ENCODE data around the gene OLFM1. TPM values are rescaled to one million over a fixed set of nuclear protein-coding genes. Genes with fewer than 3 reads are reported as not detected.

Gene OLFM1
- total RNA-seq, 2 donors from 2014 or later = 11.0 to 23.2 TPM

- H3K27me3 ChIP-seq (ENCODE audit: control insufficient read depth, insufficient read depth, low read length, poor library complexity, severe bottlenecking) = no peaks in the 10 kb centered on the region
- H3K36me3 ChIP-seq (ENCODE audit: control insufficient read depth, insufficient read depth, low read length) = no peaks in the 10 kb centered on the region
- Mint-ChIP-seq H3K4me1 (peaks cover 7% of the 10 kb centered on the region), H3K4me3 (no peak overlapping the region), H3K27ac (no peak overlapping the region), H3K27me3 (ENCODE audit: insufficient read depth) (peaks cover 5% of the 10 kb centered on the region), H3K9me3 (peaks cover 17% of the 10 kb centered on the region), H3K36me3 (ENCODE audit: low read depth) (no peaks in the 10 kb centered on the region)
- no peaks in the 10 kb centered on the region for H3K9me3 ChIP-seq (ENCODE audit: control insufficient read depth, low read length)
- H3K4me1 ChIP-seq (ENCODE audit: control insufficient read depth, insufficient read depth, low read length) = no peaks in the 10 kb centered on the region
- no peak overlapping the region for H3K4me3 ChIP-seq (ENCODE audit: low read length)
- no peak for DNase-seq
- no peak overlapping the region for H3K27ac ChIP-seq (ENCODE audit: low read depth, low read length)
- TF ChIP-seq CTCF (conservative IDR thresholded peaks at IDR 0.05) = no peak
- H3K9ac ChIP-seq (ENCODE audit: extremely low read depth, low read length, poor library complexity, severe bottlenecking) = no peak overlapping the region
- 90 to 91% methylated on average over 14 to 16 of the region's 16 CpGs for WGBS, 2 experiments (ENCODE audit: insufficient coverage in 1 of 2, insufficient read length in 1 of 2)
Measured at GRCh38 chr9:135146766-135147473, 59.5 kb downstream of the OLFM1 start.

GRCh38 chr9:135147474-135147805, 60.0 kb downstream of the OLFM1 start:
- Mint-ChIP-seq H3K36me3 (ENCODE audit: low read depth) (no peaks in the 10 kb centered on the region), H3K9me3 (peaks cover 17% of the 10 kb centered on the region), H3K4me1 (peaks cover 7% of the 10 kb centered on the region), H3K4me3 (no peak overlapping the region), H3K27ac (no peak overlapping the region), H3K27me3 (ENCODE audit: insufficient read depth) (peaks cover 5% of the 10 kb centered on the region)
- TF ChIP-seq CTCF (conservative IDR thresholded peaks at IDR 0.05) = no peak
- no peaks in the 10 kb centered on the region for H3K9me3 ChIP-seq (ENCODE audit: control insufficient read depth, low read length)
- no peaks in the 10 kb centered on the region for H3K36me3 ChIP-seq (ENCODE audit: control insufficient read depth, insufficient read depth, low read length)
- no peaks in the 10 kb centered on the region for H3K27me3 ChIP-seq (ENCODE audit: control insufficient read depth, insufficient read depth, low read length, poor library complexity, severe bottlenecking)
- H3K9ac ChIP-seq (ENCODE audit: extremely low read depth, low read length, poor library complexity, severe bottlenecking) = no peak overlapping the region
- WGBS, 2 experiments (ENCODE audit: insufficient coverage in 1 of 2, insufficient read length in 1 of 2) = 89 to 97% methylated on average over 10 to 12 of the region's 12 CpGs
- no peak for DNase-seq
- H3K4me1 ChIP-seq (ENCODE audit: control insufficient read depth, insufficient read depth, low read length) = no peaks in the 10 kb centered on the region
- H3K27ac ChIP-seq (ENCODE audit: low read depth, low read length) = no peak overlapping the region
- no peak overlapping the region for H3K4me3 ChIP-seq (ENCODE audit: low read length)

DNA sequence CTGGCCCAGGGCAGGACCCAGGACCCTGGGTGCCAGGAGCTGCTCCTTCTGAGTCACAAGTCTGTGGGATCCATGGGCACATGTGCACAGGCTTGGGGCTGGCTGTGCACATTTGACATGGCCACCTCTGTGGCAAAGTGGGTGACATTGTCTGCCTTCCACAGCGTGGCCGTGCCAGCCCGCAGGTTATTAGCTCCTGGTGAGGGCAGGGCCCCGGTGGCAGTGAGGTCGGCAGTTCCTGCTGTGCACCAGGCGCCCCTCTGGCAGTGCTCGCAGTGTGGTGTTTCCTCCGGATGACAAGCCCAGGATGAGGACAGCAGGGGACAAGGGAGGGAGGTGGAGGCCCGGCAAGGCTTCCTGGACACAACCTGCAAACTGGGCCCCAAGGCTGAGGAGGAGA, 60.5 kb downstream of the OLFM1 start:
- H3K9me3 Mint-ChIP-seq = peaks cover 17% of the 10 kb centered on the region
- Histone ChIP-seq H3K36me3 (ENCODE audit: control insufficient read depth, insufficient read depth, low read length) (no peaks in the 10 kb centered on the region), H3K9ac (ENCODE audit: extremely low read depth, low read length, poor library complexity, severe bottlenecking) (no peak overlapping the region), H3K4me1 (ENCODE audit: control insufficient read depth, insufficient read depth, low read length) (no peaks in the 10 kb centered on the region), H3K27me3 (ENCODE audit: control insufficient read depth, insufficient read depth, low read length, poor library complexity, severe bottlenecking) (no peaks in the 10 kb centered on the region), H3K4me3 (ENCODE audit: low read length) (no peak overlapping the region), H3K27ac (ENCODE audit: low read depth, low read length) (no peak overlapping the region), H3K9me3 (ENCODE audit: control insufficient read depth, low read length) (no peaks in the 10 kb centered on the region)
- no peak for TF ChIP-seq CTCF (conservative IDR thresholded peaks at IDR 0.05)
- DNase-seq = no peak
- peaks cover 7% of the 10 kb centered on the region for H3K4me1 Mint-ChIP-seq
- WGBS, 2 experiments (ENCODE audit: insufficient coverage in 1 of 2, insufficient read length in 1 of 2) = 92 to 100% methylated on average over 5 to 9 of the region's 9 CpGs
- H3K4me3 Mint-ChIP-seq = no peak overlapping the region
- peaks cover 5% of the 10 kb centered on the region for H3K27me3 Mint-ChIP-seq (ENCODE audit: insufficient read depth)
- H3K36me3 Mint-ChIP-seq (ENCODE audit: low read depth) = no peaks in the 10 kb centered on the region
- no peak overlapping the region for H3K27ac Mint-ChIP-seq
